AG09309 (cell line): ENCODE measurements around the gene VSTM2B.

Experiments used
- DNase-seq: peaks from one replicate; pipeline ENCODE4 v3.0.0-alpha.2; 2010; ENCODE audit warnings: low read depth
- H3K4me3 ChIP-seq: 2 replicates; pipeline ENCODE4 v1.5.1; 2011; ENCODE audit warnings: mild to moderate bottlenecking, low read depth, low read length, moderate library complexity; ENCODE audit not compliant: control insufficient read depth
- CTCF ChIP-seq: IDR thresholded peaks from 2 replicates; pipeline ENCODE4 v1.5.1; 2011; ENCODE audit warnings: mild to moderate bottlenecking, low read depth, low read length, inconsistent platforms; ENCODE audit not compliant: insufficient read depth, control insufficient read depth; ENCODE audit errors: missing control alignments

VSTM2B gene

DNA sequence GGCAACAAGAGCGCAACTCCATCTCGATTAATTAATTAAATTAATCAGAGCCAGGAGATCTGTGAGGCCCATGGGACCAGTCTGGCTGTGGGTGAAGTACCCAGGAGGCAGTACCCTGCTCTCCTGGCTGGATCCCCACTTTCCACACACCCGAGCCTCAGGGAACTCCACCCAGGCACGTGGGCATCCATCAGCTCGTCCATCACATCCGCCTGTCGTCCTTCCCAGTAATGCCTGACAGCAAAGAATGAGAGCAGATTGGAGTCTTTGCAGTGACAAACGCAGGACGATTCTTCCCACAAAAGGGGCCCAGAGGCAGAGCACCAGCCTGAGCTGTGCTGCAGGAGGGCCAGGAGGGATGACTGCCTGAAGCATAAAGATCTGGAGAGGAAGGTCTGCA, 35.8 kb downstream of the VSTM2B start:
- DNase-seq: no peak
- no peak for TF ChIP-seq CTCF
- H3K4me3 ChIP-seq: no peak overlapping the region

GRCh38 chr19:29562299-29563297, 36.8 kb downstream of the VSTM2B start:
- DNase-seq: no peak
- H3K4me3 ChIP-seq: no peak overlapping the region
- TF ChIP-seq CTCF: no peak

- DNase-seq: no peak
Observed at GRCh38 chr19:29563486-29564101, 37.8 kb downstream of the VSTM2B start.

DNA sequence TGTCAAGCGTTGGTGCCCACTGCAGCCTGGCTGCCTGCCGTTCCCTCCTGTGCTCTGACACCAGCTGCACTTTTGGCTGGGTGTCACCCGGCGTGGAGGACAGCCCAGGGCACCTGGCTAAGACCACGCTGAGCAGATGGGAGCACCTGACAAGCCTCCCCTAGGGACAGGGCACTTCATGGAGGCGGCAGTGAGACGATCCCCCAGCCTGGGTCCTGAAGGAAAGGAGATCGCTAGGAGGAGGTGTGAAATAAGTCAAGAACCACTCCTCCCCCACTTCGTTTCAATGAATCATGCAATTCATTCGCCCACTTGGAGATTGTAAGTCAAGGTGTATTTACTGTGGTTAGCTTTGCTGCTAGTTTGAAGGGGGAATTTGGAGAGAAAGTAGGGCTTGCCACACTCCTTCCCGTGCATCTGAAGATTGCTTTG, 38.8 kb downstream of the VSTM2B start:
- TF ChIP-seq CTCF: no peak
- H3K4me3 ChIP-seq: no peak overlapping the region
- no peak for DNase-seq

More at GRCh38 chr19:29563486-29564101, 37.8 kb downstream of the VSTM2B start:
- no peak for TF ChIP-seq CTCF
- H3K4me3 ChIP-seq: no peak overlapping the region

DNA sequence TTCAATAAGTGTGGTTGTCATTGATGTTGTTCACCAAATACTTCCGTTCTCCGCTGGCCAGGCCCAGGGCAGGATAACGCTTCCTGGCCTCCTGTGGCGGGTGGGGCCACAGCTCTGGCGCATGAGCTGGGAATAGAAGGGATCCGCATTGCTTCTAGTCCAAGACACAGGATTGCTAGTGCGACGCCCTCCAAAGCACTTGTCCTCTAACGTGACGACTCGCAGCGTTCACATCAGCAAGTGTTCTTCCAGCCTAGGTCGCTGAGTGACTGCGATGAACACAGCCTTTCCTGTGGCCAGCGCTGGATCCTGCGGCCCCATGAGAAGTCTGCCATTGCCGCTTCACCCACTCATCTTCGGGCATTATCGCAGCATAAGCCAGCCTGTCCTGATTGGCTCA, 39.4 kb downstream of the VSTM2B start:
- no peak for DNase-seq
- no peak for TF ChIP-seq CTCF
- no peak overlapping the region for H3K4me3 ChIP-seq

DNA sequence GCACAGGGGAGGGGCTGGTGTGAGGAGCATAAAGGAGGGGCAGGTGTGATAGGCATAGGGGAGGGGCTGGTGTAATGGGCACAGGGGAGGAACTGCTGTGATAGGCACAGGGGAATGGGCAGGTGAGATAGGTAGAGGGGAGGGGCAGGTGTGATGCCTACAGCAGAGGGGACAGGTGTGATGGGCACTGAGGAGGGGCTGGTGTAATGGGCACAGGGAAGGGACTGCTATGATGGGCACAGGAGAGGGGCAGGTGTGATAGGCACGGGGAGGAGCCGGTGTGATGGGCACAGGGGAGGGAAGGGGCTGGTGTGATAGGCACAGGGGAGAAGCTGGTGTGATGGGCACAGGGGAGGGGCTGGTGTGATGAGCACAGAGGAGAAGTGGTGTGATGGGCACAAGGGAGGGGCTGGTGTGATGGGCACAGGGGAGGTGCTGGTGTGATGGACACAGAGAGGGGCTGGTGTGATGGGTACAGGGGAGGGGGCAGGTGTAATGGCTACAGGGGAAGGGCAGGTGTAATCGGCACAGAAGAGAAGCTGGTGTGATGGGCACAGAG, 40.8 kb downstream of the VSTM2B start:
- no peak overlapping the region for H3K4me3 ChIP-seq
- no peak for TF ChIP-seq CTCF
- no peak for DNase-seq
